Left lobe of liver (tissue), 1 donor: ENCODE measurements around the gene ARL2BP. TPM values are rescaled to one million over a fixed set of nuclear protein-coding genes. Genes with fewer than 3 reads are reported as not detected.

Experiments
- total RNA-seq: library from RNA; stranded (reverse); gene quantifications from one replicate; pipeline ENCODE4 v1.2.1, GENCODE V29; 2021
- donor health status: DM: no; HTN: yes; CAD: no.

ARL2BP gene
- total RNA-seq, 1 donor from 2014 or later = 17.1 TPM

Other genes starting within 250 kb of the ARL2BP start
- gene CPNE2, start 152.7 kb upstream of the ARL2BP start, total RNA-seq = 7.3 TPM
- 26.6 TPM for gene PSME3IP1, start 59.2 kb upstream of the ARL2BP start, total RNA-seq
- 18.1 TPM for gene RSPRY1, start 58.9 kb upstream of the ARL2BP start, total RNA-seq
- 7.5 TPM for gene PLLP, start 39.4 kb downstream of the ARL2BP start, total RNA-seq
- 0.40 TPM for gene CCL22, start 113.5 kb downstream of the ARL2BP start, total RNA-seq
- 13.8 TPM for gene CX3CL1, start 127.2 kb downstream of the ARL2BP start, total RNA-seq
- gene CCL17, start 159.5 kb downstream of the ARL2BP start, total RNA-seq = not detected
- 21.3 TPM for gene CIAPIN1, start 202.1 kb downstream of the ARL2BP start, total RNA-seq
- gene COQ9, start 202.2 kb downstream of the ARL2BP start, total RNA-seq = 64.5 TPM
- gene POLR2C, start 217.4 kb downstream of the ARL2BP start, total RNA-seq = 34.1 TPM
- gene DOK4, start 241.2 kb downstream of the ARL2BP start, total RNA-seq = 43.9 TPM